GM18907 (cell line): ENCODE measurements around the gene CYRIA.

Source experiments
- ATAC-seq: cut with Tn5 transposase; IDR thresholded peaks from one replicate; pipeline ENCODE4 v1.9.1; 2021; ENCODE audit warnings: mild to moderate bottlenecking, moderate library complexity; ENCODE audit not compliant: unreplicated experiment

Gene CYRIA

DNA sequence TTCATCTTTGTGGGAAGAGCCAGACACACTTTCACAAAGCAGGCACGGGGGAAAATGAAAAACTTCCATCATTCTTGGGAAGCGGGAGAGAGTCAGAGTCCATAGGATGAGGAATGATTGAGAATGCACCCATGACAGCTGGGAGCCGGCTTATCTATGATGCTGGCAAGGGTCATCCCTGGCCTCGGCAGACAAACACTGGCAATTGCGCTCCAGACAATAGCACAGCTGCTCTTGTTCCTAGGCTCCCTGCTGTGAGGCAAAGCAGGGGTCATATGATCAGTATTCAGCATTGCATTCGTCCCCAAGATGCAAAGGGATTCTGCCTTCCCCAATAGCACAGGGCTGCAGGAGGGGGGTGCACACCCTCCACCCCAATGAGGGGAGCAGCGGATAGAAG, 33.0 kb downstream of the CYRIA start:
- ATAC-seq: no peak

DNA sequence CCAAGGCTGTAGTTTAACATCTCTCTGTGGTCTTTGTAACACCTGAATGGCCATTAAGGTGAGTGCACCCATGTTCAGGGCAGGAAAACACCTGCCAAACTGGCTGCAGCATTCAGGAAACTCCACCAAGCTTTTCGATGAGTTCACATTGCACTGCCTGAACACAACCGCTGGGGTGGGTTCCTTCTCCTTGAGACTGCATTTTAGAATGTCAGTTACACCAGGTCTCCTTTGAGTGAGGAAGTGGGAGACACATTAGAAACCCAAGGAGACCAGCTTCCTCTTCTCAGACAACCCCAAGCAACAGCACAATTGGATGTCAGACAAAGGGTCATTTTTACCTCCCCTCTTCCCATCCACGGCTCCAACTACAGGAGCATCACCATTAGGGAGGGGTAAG, 35.2 kb downstream of the CYRIA start:
- no peak for ATAC-seq

DNA sequence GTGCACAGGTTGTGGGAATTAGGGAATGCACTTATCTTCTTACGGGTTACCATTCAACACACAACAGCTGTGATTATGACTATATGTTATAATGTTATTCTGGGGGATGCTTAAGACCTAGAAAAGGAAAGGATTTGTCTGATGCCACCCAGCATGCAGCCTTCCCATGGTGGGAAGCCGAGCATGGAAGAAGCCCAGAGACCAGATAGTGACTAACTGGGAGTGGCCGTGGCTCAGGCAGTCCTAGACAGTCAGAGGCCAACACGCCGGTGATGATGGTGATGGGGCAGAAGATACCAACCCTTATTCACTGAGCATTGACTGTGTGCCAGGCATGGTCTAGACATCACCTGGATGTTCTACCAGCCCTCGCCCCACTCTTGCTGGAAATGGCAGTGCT, 35.9 kb downstream of the CYRIA start:
- no peak for ATAC-seq

DNA sequence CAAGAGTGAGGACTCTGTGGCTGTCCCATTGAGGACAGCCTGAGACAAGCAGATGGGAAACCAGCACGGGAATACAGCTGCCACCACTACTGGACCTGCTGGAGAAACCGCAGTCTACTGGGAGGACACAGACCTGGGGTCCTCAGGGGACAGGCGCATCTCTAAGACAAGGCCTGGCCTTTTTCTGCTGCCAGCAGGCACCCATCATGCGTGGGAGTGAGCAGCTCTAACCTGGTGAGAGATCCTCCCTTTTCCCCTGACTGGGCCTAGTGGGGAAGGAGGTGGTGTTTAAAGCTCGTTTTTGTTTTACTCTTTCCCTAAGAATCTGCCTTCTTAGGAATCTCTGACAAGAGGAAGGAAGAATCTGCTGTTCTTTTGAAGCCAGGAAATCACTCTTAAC, 36.6 kb downstream of the CYRIA start:
- ATAC-seq: no peak

DNA sequence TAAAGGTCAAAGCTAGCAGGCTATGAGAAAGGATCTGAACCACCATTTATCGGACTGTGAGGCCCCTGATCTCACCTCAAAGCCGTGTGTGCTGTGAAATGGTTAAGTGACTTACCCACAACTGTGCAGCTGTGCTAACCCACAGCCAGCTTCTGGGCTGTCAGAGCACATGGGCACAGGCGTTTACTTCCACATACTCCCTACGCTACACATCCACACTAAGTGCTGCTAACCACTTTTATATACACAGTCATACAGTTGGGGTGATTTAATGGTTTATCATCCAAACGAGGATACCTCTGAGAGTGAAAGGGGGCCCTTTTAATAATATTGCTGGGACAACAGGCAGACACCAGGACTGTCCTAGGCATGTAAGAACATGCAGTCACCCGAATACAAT, 37.3 kb downstream of the CYRIA start:
- no peak for ATAC-seq

DNA sequence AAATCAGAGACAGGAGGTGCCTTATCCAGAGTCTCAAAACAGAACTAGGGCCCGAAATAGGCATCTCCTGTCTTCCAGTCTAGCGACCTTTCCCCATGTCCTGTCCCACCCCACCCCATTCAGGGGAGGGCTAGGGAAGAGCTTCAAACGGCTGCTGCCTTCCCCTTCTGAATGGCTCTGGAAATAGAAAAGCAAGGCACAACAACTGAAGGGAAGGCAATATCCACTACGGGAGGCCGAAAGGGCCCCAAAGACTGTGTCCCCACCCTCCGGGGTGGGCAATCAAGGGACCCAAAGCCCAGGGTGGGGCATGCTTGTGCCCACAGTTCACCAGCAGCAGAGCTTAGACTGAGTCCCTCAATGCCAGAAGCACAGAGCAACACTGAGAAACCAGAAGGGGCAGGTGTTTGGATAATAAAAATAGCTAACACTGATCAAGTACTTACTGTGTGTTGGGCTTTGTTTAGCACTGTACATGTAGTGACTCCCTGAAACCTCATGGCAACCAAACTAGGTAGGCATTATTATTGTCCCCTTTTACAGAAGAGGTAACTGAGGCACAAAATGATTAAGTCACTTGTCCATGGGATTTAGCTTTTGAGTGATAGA, 38.5 kb downstream of the CYRIA start:
- no peak for ATAC-seq

DNA sequence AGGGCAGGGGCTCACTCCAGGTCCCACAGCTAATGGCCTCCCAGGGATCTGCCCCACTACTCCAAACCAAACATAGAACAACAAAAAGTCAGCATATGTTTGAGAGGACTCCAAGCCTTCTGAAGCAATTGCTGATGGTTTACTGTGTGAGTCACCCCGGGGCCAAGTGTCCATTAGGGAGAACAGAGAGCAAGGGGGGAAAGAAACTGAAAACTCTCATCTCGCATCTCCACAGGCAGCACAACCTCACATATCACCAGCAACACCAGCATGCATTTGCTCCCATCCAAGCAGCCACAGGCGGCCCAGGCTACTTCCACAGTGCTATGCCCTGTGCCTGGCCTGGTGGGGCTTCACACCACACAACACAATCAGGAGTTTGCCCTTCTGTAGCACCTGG, 39.1 kb downstream of the CYRIA start:
- no peak for ATAC-seq

DNA sequence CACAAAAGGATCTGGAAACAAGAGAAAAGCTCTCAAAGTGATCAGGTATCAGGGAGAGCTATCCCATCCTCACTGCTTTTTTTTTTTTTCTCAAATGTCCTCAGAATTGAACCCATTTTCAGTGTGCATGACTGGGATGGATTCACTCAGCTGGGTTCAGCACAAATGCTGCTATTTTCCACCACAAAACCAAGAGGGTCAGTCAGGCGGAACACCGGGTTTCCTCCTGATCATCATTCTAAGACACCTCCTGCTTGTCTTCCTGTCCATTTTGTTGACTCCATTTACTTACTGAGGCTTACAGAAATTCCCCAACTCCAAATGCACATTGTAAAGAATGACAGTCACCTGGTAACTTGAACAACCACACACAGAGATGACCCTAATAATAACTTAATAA, 39.9 kb downstream of the CYRIA start:
- ATAC-seq: peak; percentile 78

DNA sequence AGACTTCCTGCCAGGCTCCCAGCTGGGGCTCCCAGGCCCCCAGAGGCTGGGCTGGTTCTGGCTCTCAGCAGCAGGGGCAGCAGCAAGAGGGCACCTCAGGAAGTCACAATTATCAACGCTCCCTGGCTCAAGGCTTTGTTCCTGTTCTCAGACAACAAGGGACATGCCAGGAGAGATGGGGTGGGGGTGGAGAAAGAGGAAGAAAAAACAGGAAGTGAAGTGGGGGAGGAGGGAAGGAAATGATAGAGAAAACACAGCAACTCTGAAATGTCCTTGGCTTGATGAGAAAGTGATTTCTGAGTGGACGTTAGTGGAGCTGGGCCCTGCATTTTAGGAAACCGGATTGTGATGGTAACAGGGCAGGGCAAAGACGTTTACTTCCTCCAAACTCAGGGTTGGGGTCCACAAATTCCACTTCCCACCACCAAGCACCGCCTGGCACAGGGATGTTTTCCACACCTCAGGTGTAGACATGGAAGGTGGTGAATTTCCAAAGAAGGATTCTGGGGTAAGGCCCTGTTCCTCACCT, 40.4 kb downstream of the CYRIA start:
- no peak for ATAC-seq

DNA sequence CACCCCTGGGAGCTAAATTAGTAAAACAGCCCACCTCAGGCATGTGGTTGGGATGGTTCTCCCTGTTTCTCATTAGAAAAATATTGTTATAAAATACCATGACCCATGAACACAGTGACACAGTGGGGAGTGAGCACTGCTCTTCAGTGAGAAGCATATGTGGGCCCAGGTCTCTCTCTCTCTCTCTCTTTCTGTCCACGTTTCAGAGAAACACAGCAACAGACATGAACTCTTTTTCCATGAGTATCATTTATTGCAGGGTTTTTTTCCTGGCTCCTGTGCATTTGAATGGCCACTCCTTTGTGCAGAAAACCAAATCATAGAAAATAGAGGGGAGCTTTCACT, 41.2 kb downstream of the CYRIA start:
- no peak for ATAC-seq

DNA sequence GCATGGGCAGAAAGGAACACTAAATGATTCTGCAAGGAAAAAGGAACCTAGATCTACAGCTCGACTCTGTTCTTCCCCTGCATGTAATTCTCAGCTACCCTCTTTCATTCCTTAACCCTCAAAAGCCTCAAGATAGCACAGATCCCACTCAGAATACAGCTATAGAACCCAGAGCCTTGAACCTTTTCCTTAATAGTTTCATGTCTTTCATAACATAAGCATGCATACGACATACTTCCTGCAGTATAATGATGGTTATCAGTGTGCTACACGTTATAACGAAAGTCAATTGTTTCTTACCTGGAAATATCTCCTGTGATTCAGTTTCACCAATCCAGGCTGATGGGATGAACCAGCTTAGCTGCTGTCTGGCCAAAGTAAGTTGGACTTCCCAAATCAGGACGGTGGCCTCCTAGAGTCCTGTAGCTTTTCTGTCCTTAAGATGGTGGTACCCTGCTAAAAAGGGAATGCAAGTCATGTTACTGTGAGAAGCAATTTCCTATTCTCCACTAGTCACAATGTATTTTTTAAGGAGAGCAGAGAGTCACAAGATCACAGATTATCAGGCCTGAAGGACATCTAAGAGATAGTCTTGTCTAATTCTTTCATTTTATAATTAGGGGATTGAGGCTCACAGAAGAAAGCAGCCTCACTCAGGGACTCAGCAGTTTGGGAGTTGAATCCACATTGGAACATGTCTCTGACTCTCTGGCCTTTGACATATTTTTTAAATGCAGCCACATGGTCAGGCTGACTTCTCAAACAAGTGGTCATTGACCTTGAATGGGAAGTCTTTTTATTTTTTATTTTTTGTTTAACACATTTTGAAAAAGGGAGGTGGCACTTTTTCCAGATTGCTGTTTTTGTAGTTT, 41.8 kb downstream of the CYRIA start:
- no peak for ATAC-seq

DNA sequence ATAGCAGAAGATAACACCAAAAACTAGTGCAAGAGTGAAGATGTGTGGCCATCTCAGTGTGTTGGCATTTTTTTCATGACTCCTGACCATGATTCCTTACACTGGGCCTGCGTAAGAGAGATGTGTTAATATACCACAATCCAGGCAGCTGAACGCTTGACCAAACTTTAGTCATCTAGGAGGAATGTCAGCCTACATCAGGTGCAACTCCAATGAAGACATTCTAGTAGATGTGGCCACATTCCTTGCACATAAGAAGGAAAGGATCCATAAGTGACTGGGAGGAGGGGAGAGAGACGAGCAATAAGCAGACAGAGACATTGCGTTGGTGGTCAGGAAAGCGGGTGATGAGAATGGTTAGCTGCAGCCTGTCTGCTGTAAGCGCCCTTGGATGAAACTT, 42.6 kb downstream of the CYRIA start:
- no peak for ATAC-seq

DNA sequence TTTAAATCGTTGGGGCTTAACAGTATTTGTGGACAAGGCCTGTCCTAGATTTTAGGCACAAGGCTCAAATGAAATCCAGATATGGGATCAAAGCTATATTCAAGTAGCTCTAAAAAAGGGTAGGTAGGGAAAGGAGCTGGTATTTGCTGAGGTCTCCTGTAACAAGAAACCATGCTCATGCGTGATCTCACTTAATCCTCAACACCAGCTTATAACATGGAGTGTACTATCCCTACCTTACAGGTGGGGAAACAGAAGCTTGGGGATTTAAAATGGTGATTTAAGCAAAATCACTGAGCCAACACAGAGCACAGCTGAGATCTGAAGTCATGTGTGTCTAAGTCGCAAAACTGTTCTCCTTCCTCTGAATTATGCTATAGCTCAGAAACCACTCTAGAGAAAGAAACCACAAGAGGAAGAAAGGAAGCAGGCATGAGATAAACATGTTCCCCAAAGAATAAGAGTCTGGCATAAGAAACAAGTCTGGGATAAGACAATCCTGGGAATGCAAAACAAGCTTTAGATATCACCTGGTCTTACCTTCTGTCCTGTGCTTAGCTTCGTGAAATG, 43.1 kb downstream of the CYRIA start:
- ATAC-seq: no peak

DNA sequence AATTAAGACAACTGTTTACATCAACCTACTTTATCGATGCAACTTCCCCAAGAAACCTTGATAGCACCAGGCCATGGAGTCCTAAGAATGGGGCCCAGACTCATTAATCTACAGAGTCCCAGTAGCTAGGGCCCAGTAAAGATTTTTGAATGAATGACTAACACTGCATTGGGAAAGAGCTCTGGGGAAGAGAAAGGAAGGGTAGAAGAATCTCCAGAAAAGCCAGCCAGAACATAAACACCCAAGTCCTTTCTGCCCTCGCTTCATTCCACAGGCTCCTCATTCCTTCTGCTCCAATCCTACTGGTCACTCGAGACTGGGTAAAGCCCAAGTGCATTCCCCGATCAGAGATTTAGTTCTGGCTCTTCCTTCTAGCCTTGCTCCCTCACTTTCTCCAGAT, 44.3 kb downstream of the CYRIA start:
- no peak for ATAC-seq

DNA sequence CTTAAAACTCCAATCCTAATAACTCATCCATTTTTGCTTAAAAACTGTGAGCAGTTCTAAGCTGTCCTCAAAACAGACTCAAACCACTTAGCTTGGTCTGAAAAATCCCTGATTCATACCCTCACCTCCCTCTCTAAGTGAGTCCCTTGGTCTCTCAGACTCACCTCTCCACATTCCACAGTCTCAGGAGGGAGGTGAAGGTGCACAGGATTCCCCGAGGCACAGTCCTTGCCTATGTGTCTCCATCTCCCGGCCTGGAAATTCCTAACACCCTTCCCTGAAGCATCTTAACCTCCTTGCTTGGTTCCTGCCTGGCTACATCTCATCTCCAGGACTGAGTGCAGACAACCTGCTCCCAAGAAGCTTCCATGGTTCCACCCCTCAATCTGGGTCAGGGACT, 45.0 kb downstream of the CYRIA start:
- ATAC-seq: no peak

DNA sequence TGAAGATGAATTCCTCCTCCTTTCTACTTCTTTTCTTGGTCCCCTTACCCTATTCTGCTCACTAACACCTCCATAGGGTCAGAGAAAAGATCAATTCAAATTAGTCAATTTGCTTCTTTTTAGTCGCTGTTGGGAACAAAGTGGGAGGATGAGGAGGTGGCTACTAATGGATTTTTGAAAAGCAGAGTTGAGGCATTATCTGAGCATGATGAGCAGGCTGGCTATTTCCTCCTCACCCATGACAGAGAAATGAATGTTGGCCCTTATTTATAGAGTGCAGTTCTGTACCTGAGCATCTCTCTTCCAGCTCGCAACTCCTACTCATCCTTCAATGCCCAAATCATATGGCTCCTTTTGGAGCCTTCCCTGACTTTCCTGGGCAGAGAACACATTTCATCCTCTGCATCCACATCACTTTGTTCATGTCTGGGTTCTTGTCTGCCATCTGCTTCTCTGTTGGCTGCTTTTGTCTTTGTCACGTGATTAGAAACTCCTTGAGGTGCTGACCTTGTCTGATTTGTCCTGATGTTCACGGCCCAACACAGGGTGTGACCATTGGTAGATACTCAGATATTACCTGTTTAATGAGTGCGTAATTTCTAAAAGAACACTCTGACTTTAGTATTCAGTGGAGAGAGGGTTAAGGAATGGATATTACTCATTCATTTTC, 45.9 kb downstream of the CYRIA start:
- ATAC-seq: no peak

DNA sequence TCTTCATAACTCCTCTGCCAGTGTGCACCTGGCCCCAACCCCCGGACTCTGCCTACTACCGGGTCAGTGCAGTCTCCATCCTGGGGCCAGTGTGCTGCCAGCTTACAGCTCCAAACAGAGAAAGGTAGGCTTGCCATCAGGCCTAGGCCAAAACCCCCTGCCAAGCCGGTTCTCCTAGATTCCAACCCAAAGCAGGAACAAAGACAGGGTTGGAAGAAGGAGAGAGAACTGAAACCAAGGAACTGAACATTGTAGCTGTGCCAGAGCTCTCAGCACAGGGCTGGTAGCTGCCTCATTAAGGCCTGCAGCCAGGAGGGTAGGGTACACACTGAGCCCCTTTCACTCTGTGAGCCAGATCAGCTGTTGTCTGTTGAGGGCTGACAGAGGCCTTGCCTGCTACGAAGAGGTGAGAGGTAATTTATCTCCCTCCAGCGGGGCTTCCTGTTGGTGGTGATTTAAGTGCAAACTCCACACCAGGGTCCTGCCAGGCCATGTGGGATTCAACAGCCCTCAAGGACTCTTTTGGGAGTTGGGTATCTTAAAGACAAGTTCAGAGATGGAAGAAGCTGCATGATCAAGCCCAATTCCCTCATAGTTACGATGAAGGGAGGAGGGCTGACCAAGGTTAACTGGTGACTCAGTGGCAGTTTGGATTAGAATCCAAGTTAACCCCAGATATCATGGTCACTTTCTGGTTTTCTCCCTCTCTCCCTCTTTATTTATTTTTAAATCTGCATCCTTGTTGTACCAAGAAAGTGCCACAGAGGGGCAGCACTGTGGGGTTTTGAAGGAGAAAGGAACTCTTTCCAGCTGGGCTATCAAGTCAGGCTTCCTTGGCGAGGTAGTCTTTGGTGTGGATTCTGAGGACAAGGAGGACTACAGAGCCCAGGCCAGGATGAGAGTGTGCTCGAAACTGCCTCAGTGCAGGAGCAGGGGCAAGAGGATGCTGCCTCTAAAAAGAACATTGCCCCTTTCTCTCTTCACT, 48.1 kb downstream of the CYRIA start:
- ATAC-seq: no peak
